Measurements from ENCODE around the gene TRPV6. TPM values are rescaled to one million over a fixed set of nuclear protein-coding genes. Genes with fewer than 3 reads are reported as not detected.

Gene TRPV6
- total RNA-seq, 1 donor from 2014 or later = not detected

DNA sequence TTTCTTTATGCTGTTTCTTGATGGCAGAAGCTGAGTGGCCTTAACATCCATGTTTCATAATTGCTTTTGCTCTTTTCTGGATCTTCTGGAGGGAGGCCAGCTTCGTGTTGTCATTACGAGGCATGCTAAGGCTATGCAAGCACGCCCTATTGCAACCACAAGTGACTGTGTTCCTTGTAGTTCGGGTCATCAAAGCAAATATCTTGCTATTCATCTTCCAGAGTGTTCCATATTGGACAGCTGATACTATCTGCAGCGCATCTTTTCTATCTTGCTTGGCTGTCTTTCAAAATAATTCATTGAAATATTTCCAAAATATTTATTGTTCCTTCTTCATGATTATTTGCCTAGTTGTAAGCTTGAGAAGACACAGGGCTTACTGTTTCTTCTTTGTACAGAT is 25.7 kb downstream of the TRPV6 start:
- no peak for DNase-seq (ENCODE audit: missing footprints)
- intact Hi-C loops (cut with DNase I) = no loop called here
- ATAC-seq = no peak

DNA sequence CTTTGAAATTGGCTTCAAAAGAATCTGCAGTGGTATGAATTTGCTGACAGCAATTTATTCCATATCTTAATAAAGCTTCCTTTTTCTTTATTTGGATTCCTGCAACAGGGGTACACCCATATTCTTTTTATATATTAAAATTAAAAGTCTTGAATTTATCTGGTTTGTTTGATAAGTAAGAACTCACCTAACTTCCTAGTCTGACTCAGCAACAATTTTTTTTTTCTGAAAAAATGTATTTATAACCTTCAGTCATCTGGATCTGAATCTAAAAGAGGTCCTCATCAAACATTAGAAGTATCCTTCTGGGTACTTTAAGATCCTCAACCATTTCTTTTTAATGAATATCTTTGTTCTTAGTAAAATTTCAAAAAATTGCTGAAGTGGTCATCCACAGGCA is 26.1 kb downstream of the TRPV6 start:
- intact Hi-C loops (cut with DNase I) = no loop called here
- DNase-seq (ENCODE audit: missing footprints) (no peak), ATAC-seq (no peak)

GRCh38 chr7:142857625-142858024 is 27.9 kb downstream of the TRPV6 start:
- ATAC-seq (no peak), DNase-seq (ENCODE audit: missing footprints) (no peak)
- intact Hi-C loops (cut with DNase I) = no loop called here

DNA sequence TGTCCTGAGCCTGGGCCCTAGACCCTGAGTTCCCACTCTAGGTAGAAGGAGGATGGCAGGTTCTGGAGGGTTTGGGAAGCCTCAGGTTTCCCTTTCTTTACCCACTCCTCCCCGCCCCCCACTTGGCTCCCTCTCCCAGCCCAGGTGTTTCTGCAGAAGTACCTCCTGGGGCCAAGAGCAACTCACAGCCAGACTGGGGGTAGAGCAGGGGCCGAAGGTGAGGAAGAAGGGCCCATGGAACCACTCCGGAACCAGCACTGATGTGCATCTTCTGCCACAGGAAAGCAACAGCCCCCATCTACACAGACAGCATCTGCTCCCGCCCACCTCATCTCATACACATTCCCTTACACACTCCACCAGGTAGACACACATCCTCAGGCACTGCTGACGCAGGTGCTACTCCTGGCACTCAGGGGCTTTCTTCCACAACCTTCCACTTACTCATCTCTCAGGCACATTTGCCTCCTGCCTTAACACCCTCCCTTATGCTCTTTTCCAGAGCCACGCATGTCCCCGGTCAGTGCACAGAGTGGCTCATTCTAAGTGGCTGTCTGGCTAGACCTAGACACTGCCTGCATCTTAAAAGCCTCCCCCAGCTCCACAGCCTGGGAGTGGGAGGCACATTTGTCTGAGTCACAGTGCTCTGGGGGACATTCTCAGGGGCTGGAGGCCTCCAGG is 28.8 kb downstream of the TRPV6 start:
- ATAC-seq (no peak), DNase-seq (ENCODE audit: missing footprints) (no peak)
- intact Hi-C loops (cut with DNase I) = no loop called here

GRCh38 chr7:142855756-142856564 is 29.6 kb downstream of the TRPV6 start:
- intact Hi-C loops (cut with DNase I) = no loop called here
- DNase-seq (ENCODE audit: missing footprints) (no peak), ATAC-seq (peak; percentile 57)

DNA sequence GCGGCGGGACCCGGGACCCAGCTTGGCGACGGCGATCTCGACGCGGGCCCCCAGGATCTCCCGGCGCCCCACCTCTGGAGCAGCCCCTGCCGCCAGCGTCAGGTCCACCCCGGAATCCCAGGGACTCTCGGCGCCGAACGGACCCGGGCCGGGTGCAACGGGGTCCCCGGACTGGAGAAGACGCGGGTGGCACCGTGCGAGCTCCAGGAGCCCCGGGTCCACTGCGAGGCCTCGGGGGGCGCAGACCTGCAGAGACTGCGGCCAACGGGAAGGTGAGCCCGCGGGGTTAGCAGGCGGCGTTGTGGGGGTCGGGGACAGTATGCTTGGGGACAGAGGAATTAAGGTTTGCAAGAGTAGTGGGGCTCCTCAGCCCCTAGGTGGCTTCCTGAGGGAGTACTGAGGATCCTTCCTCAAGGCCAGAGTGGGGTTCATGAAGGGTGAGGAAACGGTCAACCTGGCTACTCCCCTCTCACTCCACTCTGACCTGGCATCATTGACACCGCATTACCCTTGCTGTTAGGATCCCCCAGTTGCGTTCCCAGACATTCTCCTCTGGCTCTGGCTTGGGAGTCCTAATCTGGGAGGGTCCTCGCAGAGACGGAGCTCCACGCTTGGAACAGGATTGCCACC is 30.3 kb downstream of the TRPV6 start:
- DNase-seq (ENCODE audit: missing footprints) (no peak), ATAC-seq (no peak)
- intact Hi-C loops (cut with DNase I) = no loop called here

GRCh38 chr7:142854372-142855113 is 31.0 kb downstream of the TRPV6 start, which contains the start of gene EPHB6:
Gene EPHB6, plus strand, starts transcription at chr7:142855076. Its CDS starts 8,152 bp downstream, at chr7:142863228.
- peak; percentile 90 for DNase-seq (ENCODE audit: missing footprints)

DNA sequence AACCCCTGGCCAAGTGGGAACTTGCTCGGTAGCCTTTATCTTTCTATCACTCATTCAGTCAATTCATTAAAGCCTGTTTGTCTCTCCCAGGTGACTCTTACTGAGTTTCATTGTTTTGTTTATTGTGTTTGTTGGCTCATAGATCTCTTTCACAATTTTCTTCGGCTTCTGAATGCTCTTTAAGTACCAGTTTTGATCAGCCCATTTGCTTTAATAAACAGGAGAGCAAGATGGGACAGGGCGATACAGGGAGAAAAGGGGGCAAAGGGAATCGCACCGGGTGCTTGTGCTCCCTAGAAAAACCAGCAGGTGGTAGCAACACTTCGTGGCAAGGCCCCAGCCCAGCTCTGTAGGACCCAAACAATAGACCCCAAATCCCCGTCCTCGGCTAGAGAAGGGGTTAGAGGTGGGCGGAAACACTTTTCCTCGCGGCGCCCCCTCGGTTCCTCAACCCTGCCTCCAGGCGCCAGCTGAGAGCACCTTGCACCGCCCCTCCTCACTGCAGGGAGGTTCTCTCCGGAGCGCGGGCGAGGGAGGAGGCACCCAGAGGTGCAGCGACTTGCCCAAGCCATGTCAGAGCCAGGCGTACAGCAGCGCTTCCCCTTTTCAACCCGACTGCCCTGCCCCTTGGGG is 31.7 kb downstream of the TRPV6 start:
- intact Hi-C loops (cut with DNase I) = loop anchor here (5.0 kb wide), 2 partner anchors 148 to 363 kb away; no protein-coding TSS in a partner anchor
- peak; percentile 86 for DNase-seq (ENCODE audit: missing footprints)
- ATAC-seq = peak; percentile 74

More at GRCh38 chr7:142854372-142855113, 31.0 kb downstream of the TRPV6 start, which contains the start of gene EPHB6:
- ATAC-seq = peak; percentile 85
- intact Hi-C loops (cut with DNase I) = loop anchor here (5.0 kb wide), 2 partner anchors 148 to 363 kb away; no protein-coding TSS in a partner anchor

- no peak for DNase-seq (ENCODE audit: missing footprints)
- intact Hi-C loops (cut with DNase I) = loop anchor here (5.0 kb wide), 2 partner anchors 150 to 365 kb away; no protein-coding TSS in a partner anchor
- ATAC-seq = no peak
Observed at GRCh38 chr7:142851919-142852318, 33.6 kb downstream of the TRPV6 start.

- DNase-seq (ENCODE audit: missing footprints) = no peak
- intact Hi-C loops (cut with DNase I) = loop anchor here (5.0 kb wide), 2 partner anchors 151 to 366 kb away; no protein-coding TSS in a partner anchor
Observed at GRCh38 chr7:142851269-142851668, 34.3 kb downstream of the TRPV6 start.

GRCh38 chr7:142847353-142847752 is 38.2 kb downstream of the TRPV6 start:
- ATAC-seq (no peak), DNase-seq (ENCODE audit: missing footprints) (no peak)
- intact Hi-C loops (cut with DNase I) = no loop called here

More at GRCh38 chr7:142851269-142851668, 34.3 kb downstream of the TRPV6 start:
- ATAC-seq = no peak

DNA sequence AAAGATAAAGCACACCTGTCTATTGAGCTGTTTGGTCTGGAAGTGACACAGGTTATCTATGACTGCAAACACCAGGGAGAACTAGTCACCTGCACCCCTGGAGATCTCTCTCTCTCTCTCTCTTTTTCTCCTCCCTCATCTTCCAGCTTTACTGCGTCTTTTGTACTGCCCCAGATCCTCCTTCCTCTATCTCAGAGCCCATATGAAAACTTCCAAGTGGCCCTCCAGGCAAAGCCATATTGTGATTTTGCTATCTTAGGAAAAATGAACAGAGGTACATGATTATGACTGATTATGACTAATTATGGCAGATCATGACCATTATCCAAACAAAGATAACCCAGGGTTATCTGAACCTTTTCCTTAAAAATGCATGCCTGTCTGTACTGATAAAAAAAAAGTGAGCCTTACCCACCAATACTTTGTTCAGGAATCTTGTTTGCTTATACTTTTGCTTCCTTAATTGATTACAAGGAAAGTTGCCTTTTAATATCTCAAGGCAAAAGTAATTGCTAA is 43.2 kb downstream of the TRPV6 start:
- intact Hi-C loops (cut with DNase I) = no loop called here
- ATAC-seq (no peak), DNase-seq (ENCODE audit: missing footprints) (no peak)

DNA sequence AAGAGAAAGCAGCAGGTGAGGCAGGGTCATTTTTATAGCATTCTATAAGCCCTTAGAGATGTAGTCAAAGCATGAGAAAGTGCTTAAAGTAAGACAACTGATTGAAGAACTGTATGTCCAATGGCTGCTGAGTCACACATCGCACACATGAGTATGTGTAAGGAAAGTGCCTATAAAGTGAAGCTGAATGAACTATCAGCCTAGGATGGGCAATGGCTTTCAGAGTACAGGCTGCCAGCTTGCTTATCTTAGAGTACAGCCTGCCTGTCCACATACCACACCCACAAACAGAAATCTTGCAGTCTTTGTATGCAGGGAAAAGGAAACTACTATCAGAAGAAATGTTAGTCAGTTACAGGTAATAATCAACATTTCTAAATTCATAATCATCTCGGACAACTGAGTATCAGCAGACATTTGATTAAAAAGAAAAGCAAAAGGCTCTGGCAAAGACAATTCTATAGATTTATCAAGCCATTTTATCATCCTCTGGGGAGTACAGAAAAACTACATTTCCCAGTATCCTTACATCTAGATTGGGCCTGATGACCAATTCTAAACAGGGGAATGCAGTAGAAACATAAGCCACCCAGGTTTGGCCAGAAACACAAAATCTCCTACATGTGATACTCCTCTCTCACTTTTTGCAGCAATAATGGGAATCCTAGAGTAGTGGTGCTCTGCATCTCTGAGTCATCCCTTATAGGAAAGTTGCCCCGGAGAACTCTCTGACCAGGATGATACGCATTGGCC is 46.9 kb downstream of the TRPV6 start:
- intact Hi-C loops (cut with DNase I) = no loop called here
- DNase-seq (ENCODE audit: missing footprints) = no peak
- no peak for ATAC-seq

GRCh38 chr7:142836426-142836825 is 49.1 kb downstream of the TRPV6 start:
- intact Hi-C loops (cut with DNase I) = no loop called here
- no peak for DNase-seq (ENCODE audit: missing footprints)
- ATAC-seq = no peak

DNA sequence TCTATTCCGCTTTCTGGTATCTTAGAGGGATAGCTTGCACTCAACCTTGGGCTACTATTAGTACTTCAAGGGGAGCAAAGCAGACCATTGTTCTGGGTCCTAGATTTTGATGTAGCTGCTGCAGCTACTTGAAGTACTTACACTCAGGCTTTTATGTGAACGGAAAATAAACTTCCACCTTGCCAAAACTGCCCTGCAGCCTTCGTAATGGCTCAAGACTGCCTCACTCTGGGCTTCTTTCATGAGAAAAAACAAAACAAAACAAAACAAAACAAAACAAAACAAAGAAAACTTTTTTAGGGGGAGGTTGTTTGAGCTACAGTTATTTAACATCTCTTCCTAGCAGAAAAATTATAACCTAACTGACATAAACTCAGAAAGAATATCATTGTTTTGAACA is 50.1 kb downstream of the TRPV6 start:
- intact Hi-C loops (cut with DNase I) = no loop called here
- DNase-seq (ENCODE audit: missing footprints) (no peak), ATAC-seq (no peak)

DNA sequence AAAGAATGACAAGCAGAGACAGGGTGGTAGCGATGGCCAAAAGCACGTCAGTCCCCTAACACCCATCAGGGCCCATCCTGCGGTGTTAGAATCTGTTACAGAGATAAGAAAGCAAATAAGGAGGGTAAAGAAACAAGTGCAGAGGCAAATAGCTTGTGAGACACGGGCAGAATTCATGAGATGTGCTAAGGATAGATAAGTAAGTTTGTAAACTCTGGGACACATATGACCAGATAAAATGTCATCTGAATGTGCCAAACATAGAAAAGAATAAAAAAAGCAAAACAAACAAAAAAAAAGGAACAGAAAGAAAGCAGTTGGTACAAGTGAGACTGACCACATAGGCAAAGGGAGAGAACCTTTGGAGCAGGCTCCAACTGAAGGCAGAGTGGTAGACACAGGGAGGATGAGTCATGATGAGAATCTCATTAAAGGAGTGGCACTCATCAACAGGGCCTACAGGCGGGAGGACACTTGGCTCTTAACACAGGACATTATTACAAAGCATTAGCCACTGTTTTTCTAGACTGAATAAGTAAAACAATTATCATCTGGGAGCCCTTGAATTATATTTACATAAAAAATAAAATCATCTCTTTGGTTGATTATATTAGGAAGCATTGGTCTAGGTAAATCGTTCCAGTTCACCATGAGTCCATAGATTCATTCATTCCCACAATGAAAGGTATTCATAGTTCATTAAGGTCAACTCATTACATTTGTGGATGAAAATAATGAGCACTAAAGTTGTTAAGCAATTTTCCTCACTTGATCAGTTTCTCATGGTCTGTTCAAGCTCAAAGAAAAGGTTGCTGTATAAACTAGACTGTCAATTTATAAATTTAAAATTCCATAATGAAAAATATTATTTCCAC is 52.1 kb downstream of the TRPV6 start:
- no peak for DNase-seq (ENCODE audit: missing footprints)
- intact Hi-C loops (cut with DNase I) = no loop called here
- no peak for ATAC-seq
